Neuronal stem cell (in vitro differentiated cells): ENCODE measurements around the gene SMYD5.

ENCODE experiments used
- DNase-seq: peaks from one replicate; pipeline ENCODE4 v3.0.0-alpha.2; 2013; ENCODE audit warnings: low spot score
- H2AFZ ChIP-seq: one replicate; pipeline ENCODE4 v1.6.1; 2013; ENCODE audit warnings: mild to moderate bottlenecking, low read length, inconsistent platforms
- H2AK5ac ChIP-seq: 2 replicates; pipeline ENCODE4 v1.6.1; 2013; ENCODE audit warnings: low read depth, mild to moderate bottlenecking, inconsistent platforms, low read length, moderate library complexity, mixed read lengths
- H2BK120ac ChIP-seq: 2 replicates; pipeline ENCODE4 v1.6.1; 2013; ENCODE audit warnings: low read depth, mild to moderate bottlenecking, inconsistent platforms, low read length, moderate library complexity, mixed read lengths
- H2BK12ac ChIP-seq: one replicate; pipeline ENCODE4 v1.6.1; 2013; ENCODE audit warnings: low read length, inconsistent platforms
- H2BK15ac ChIP-seq: 2 replicates; pipeline ENCODE4 v1.6.1; 2013; ENCODE audit warnings: mild to moderate bottlenecking, low read length, inconsistent platforms, mixed read lengths
- H2BK5ac ChIP-seq: one replicate; pipeline ENCODE4 v1.6.1; 2013; ENCODE audit warnings: inconsistent platforms, mild to moderate bottlenecking, low read length, moderate library complexity
- H3K14ac ChIP-seq: one replicate; pipeline ENCODE4 v1.6.1; 2013; ENCODE audit warnings: low read length, inconsistent platforms
- H3K18ac ChIP-seq: 2 replicates; pipeline ENCODE4 v1.6.1; 2013; ENCODE audit warnings: low read length, inconsistent platforms
- H3K23ac ChIP-seq: 2 replicates; pipeline ENCODE4 v1.6.1; 2013; ENCODE audit warnings: low read depth, mild to moderate bottlenecking, mixed read lengths, low read length, inconsistent platforms; ENCODE audit not compliant: poor library complexity
- H3K27ac ChIP-seq: replicated peaks from 3 replicates; pipeline ENCODE4 v1.5.1; 2013; ENCODE audit warnings: low read length, inconsistent platforms
- H3K27me3 ChIP-seq, 3 experiments: 2 replicates each; pipeline ENCODE4 v1.6.1; 2013; ENCODE audit warnings: low read length in 3 of 3, mild to moderate bottlenecking in 2 of 3, inconsistent platforms in 1 of 3, low read depth in 1 of 3, mixed read lengths in 1 of 3, moderate library complexity in 1 of 3; ENCODE audit not compliant: control insufficient read depth in 3 of 3, insufficient read depth in 3 of 3
- H3K36me3 ChIP-seq, 2 donors: replicated peaks in 1 of 2; 2 replicates each; pipeline ENCODE4 v1.6.1; 2013; ENCODE audit warnings: low read length in 2 of 2; ENCODE audit not compliant: control insufficient read depth in 2 of 2, insufficient read depth in 2 of 2
- H3K4ac ChIP-seq: 2 replicates; pipeline ENCODE4 v1.6.1; 2013; ENCODE audit warnings: inconsistent platforms, mild to moderate bottlenecking, low read length, moderate library complexity
- H3K4me1 ChIP-seq, 2 donors: 1 replicate in 1 of 2; 2 replicates in 1 of 2; pipeline ENCODE4 v1.6.1; 2013; ENCODE audit warnings: low read length in 2 of 2, low read depth in 1 of 2; ENCODE audit not compliant: control insufficient read depth in 2 of 2, insufficient read depth in 1 of 2
- H3K4me2 ChIP-seq: one replicate; pipeline ENCODE4 v1.6.1; 2013; ENCODE audit warnings: mild to moderate bottlenecking, low read length, inconsistent platforms; ENCODE audit not compliant: insufficient read depth, poor library complexity, severe bottlenecking
- H3K4me3 ChIP-seq, 2 donors: 2 replicates each; pipeline ENCODE4 v1.5.1; 2013; ENCODE audit warnings: low read length in 2 of 2, mild to moderate bottlenecking in 2 of 2, inconsistent platforms in 1 of 2, moderate library complexity in 1 of 2
- H3K79me1 ChIP-seq: one replicate; pipeline ENCODE4 v1.6.1; 2013; ENCODE audit warnings: low read depth, mild to moderate bottlenecking, inconsistent platforms, low read length, moderate library complexity
- H3K9ac ChIP-seq: one replicate; pipeline ENCODE4 v1.6.1; 2013; ENCODE audit warnings: mild to moderate bottlenecking, low read depth, low read length, inconsistent platforms; ENCODE audit not compliant: poor library complexity
- H3K9me3 ChIP-seq, 2 donors: replicated peaks in 1 of 2; 2 replicates each; pipeline versions ENCODE3 to v1.6.1; 2013; ENCODE audit warnings: low read length in 2 of 2, mild to moderate bottlenecking in 2 of 2, inconsistent platforms in 1 of 2, low read depth in 1 of 2, mixed read lengths in 1 of 2, moderate library complexity in 1 of 2; ENCODE audit not compliant: control insufficient read depth in 2 of 2, insufficient read depth in 1 of 2
- H4K8ac ChIP-seq: one replicate; pipeline ENCODE4 v1.6.1; 2013; ENCODE audit warnings: low read depth, mild to moderate bottlenecking, inconsistent platforms, low read length, moderate library complexity
- H4K91ac ChIP-seq: one replicate; pipeline ENCODE4 v1.6.1; 2013; ENCODE audit warnings: low read length, low read depth, mild to moderate bottlenecking, inconsistent platforms; ENCODE audit not compliant: poor library complexity
- WGBS, 2 donors: extraction: QIAGEN DNeasy Blood & Tissue Kit; methylation state at CpG; one replicate each; pipeline ENCODE4 v1.1.7; 2013; ENCODE audit warnings: missing lambda C conversion rate in 2 of 2, mixed read lengths in 1 of 2; ENCODE audit not compliant: insufficient read length in 2 of 2, insufficient replicate concordance in 1 of 2; ENCODE audit errors: extremely low coverage in 2 of 2; 5-methylcytosine and 5-hydroxymethylcytosine counted together

The SMYD5 gene

DNA sequence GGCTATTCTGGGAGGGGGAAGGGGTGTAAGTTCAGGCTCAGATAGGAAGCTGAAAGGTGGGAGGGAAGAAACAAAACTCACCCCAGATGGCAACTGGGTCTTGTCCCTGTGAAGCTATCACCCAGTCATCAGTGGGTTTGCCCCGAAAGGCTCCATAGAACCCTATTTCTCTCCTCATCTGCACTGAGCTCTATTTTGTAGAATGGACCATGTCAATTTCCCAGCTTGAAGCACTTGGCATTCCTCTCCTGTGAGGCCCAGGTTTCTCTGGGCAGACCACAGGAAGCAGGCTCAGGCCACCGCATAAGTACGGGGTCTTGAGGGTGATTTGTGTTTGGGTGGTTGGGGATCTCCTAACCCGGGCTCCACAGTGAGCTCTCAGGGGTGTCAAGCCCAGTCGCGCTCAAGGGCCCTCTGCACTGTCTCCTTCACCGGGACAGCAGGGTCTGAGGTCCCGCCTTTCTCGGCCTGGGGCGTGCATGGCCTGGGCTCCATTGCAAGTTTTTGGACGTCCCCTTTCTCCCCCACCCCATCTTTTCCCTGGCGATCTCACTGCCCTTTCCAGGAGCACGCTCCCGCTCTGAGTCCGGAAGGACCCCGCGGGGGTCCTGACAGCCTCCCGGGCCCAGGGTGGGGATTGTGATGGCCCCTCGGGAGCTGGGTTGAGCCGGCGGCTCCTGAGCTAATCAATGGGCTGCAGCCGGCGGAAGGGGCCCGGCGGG, 38.9 kb upstream of the SMYD5 start:
- no peak overlapping the region for H3K4ac ChIP-seq
- peaks cover 16% of the 10 kb centered on the region in 2 donors for H3K4me1 ChIP-seq
- H2BK12ac ChIP-seq: no peak overlapping the region
- H2BK120ac ChIP-seq: no peak overlapping the region
- H3K27me3 ChIP-seq: peaks cover 16 to 74% (median 54%) of the 10 kb centered on the region in 3 experiments
- peak overlapping the region; percentile 54 for H2BK5ac ChIP-seq
- peak overlapping the region in 1 of 2 donors; percentile 72 for H3K4me3 ChIP-seq
- no CpG with 5 or more reads among the region's 25 CpGs for whole genome bisulfite sequencing, 2 donors
- H3K9ac ChIP-seq: no peak overlapping the region
- no peak overlapping the region for H2AK5ac ChIP-seq
- no peak overlapping the region for H3K27ac ChIP-seq
- DNase-seq: no peak
- peak overlapping the region; percentile 89 for H3K18ac ChIP-seq
- H3K36me3 ChIP-seq: no peaks in the 10 kb centered on the region
- H3K23ac ChIP-seq: peak overlapping the region; percentile 73
- H3K4me2 ChIP-seq: peak overlapping the region; percentile 84
- no peak overlapping the region for H3K14ac ChIP-seq
- H3K9me3 ChIP-seq: no peaks in the 10 kb centered on the region
- no peak overlapping the region for H4K8ac ChIP-seq
- peaks cover 2% of the 10 kb centered on the region for H3K79me1 ChIP-seq
- peak overlapping the region; percentile 98 for H2AFZ ChIP-seq
- H4K91ac ChIP-seq: no peak overlapping the region
- H2BK15ac ChIP-seq: peak overlapping the region; percentile 27

DNA sequence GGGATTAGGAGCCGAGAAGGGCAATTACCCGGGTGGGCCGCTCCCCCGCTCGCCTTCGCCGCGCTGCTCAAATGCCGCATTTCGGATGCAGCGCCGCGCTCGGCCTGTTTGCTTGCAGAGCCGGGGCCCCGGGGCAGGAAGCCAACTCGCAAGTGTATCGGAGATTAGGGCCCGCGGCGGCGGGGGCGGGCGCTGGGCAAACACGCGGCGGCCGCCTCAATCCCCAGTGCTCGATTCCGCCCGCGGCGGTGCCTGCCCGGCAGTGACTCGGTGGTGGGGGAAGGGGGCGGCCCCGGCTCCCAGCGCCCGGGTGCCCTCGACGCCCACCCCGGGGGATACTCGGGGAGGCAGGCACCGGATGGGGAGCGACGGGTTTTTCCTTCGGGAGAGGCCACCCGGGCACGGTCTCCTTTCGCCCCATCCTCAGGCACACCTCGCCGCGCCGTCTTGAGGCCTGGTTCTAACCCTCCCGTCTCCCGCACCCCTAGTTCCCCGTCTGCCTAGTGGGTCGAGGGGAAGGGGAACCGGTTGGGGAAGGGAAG, 38.3 kb upstream of the SMYD5 start:
- peaks cover 16 to 74% (median 54%) of the 10 kb centered on the region in 3 experiments for H3K27me3 ChIP-seq
- no CpG with 5 or more reads among the region's 59 CpGs for WGBS, 2 donors

DNA sequence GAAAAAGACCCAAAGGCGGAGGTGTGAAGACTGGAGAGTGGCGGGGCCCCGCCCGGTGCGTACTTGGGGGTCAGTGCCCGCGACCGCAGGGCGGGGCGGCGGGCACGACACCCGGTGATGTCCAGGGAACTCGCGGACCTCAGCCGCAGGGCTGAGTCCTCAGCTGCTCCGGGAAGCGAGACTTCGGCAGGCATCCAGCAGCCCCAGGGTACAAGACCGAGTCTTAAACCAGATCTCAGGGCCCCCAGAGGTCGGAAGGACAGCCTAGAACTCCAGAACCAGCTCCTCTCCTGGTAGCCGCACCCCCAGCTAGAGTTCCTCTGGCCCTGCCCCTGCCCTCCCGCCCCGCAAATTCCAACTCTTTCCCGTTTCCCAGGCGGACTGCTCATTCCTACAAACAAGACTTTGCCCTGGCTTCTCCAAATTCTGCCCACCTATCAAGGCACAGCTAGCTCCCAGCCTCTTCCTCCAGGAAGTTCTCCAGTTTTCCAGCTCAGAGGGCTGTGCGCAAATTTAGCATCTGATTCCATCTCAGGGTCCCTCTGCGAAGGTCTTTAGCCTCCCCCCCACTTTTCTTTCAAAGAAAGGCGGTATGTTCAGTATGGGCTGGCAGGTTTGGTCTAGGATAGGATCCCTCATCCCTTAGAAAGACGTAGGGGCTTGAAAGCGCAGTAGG, 37.7 kb upstream of the SMYD5 start:
- DNase-seq: no peak
- H3K27ac ChIP-seq: no peak overlapping the region
- peak overlapping the region; percentile 52 to 72 for H3K4me3 ChIP-seq
- no peaks in the 10 kb centered on the region for H3K9me3 ChIP-seq
- no peak overlapping the region for H2BK120ac ChIP-seq
- no peaks in the 10 kb centered on the region for H3K36me3 ChIP-seq
- no CpG with 5 or more reads among the region's 31 CpGs for WGBS, 2 donors
- peak overlapping the region; percentile 98 for H2AFZ ChIP-seq
- H3K27me3 ChIP-seq: peaks cover 16 to 74% (median 54%) of the 10 kb centered on the region in 3 experiments
- H3K14ac ChIP-seq: no peak overlapping the region
- no peak overlapping the region for H4K8ac ChIP-seq
- H3K79me1 ChIP-seq: peaks cover 2% of the 10 kb centered on the region
- H3K4ac ChIP-seq: no peak overlapping the region
- peak overlapping the region; percentile 71 for H3K23ac ChIP-seq
- no peak overlapping the region for H2BK12ac ChIP-seq
- peak overlapping the region; percentile 90 for H3K18ac ChIP-seq
- no peak overlapping the region for H3K9ac ChIP-seq
- peak overlapping the region; percentile 36 for H2BK5ac ChIP-seq
- H2BK15ac ChIP-seq: peak overlapping the region; percentile 83
- peak overlapping the region; percentile 92 for H3K4me2 ChIP-seq
- H4K91ac ChIP-seq: no peak overlapping the region
- H3K4me1 ChIP-seq: peaks cover 16% of the 10 kb centered on the region in 2 donors
- peak overlapping the region; percentile 83 for H2AK5ac ChIP-seq

More for the DNA sequence above, 38.3 kb upstream of the SMYD5 start:
- peak overlapping the region; percentile 90 for H3K18ac ChIP-seq
- H3K4me3 ChIP-seq: peak overlapping the region in 1 of 2 donors; percentile 72
- H2BK5ac ChIP-seq: peak overlapping the region; percentile 54
- no peaks in the 10 kb centered on the region for H3K9me3 ChIP-seq
- no peak overlapping the region for H2BK120ac ChIP-seq
- H3K79me1 ChIP-seq: peaks cover 2% of the 10 kb centered on the region
- peak overlapping the region; percentile 84 for H3K4me2 ChIP-seq
- H2AK5ac ChIP-seq: peak overlapping the region; percentile 83
- no peak overlapping the region for H4K8ac ChIP-seq
- H3K9ac ChIP-seq: no peak overlapping the region
- peak; percentile 54 for DNase-seq
- H2AFZ ChIP-seq: peak overlapping the region; percentile 98
- no peak overlapping the region for H3K14ac ChIP-seq
- H3K4me1 ChIP-seq: peaks cover 16% of the 10 kb centered on the region in 2 donors
- H4K91ac ChIP-seq: no peak overlapping the region
- peak overlapping the region; percentile 83 for H2BK15ac ChIP-seq
- H2BK12ac ChIP-seq: no peak overlapping the region
- H3K23ac ChIP-seq: peak overlapping the region; percentile 71
- H3K36me3 ChIP-seq: no peaks in the 10 kb centered on the region
- H3K27ac ChIP-seq: no peak overlapping the region
- H3K4ac ChIP-seq: no peak overlapping the region
